K562 treated with DMSO at 1 percent for 4 hours (cell line): ENCODE results near the gene HDAC8. TPM values are rescaled to one million over a fixed set of nuclear protein-coding genes. Genes with fewer than 3 reads are reported as not detected.

Source experiments
- total RNA-seq: library from RNA; unstranded; fragments of 300-600 nt; gene quantifications from 2 replicates; pipeline ENCODE4 v1.2.3, GENCODE V29; 2022; ENCODE audit not compliant: insufficient read depth

HDAC8 gene
- total RNA-seq = 6.1 and 13.2 TPM in 2 replicates

DNA sequence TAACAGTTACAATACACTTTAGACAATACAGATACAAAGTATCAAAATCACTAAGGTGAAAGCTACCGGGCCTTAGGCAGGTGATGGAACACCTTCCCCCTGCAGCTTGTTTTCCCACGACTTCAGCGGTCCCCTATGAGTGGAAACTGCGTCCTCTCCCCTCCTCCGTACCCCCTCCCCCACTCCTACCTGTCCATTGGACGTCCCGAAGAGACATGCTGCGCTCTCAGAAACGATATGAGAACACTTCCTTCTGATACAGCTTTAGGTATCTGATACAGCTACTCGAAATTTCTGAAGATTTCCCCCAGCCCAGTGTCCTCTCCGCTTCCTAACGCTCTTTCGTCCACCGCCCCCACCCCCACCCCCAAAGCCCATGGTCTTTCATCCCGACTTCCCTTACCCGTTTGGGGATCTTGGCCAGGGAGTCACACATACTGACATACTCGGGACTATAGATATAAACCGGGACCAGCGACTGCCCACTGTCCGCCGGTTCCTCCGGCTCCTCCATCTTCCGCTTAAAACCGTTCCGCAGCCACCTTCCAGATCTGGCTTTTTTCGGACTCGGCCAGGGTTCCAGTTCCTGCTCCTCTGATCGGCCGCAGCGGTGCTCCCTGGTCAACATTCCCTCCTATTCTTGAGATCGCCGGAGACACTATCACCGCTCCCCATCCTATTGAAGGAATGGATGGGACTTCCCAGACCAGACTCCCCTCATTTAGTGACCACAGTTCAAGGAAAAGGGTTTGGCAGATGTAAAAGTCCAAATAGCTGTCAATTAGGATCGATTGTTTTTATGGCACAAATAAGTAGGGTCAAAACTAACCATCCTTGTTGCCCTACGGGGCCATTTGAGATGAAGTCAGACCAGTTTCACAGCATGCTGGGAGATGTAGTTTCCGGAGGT, at the start of gene HDAC8:
Gene HDAC8, minus strand, starts transcription at position 596 of the 910 bp plus-strand sequence. Its CDS starts 82 bp downstream, at position 514.

DNA sequence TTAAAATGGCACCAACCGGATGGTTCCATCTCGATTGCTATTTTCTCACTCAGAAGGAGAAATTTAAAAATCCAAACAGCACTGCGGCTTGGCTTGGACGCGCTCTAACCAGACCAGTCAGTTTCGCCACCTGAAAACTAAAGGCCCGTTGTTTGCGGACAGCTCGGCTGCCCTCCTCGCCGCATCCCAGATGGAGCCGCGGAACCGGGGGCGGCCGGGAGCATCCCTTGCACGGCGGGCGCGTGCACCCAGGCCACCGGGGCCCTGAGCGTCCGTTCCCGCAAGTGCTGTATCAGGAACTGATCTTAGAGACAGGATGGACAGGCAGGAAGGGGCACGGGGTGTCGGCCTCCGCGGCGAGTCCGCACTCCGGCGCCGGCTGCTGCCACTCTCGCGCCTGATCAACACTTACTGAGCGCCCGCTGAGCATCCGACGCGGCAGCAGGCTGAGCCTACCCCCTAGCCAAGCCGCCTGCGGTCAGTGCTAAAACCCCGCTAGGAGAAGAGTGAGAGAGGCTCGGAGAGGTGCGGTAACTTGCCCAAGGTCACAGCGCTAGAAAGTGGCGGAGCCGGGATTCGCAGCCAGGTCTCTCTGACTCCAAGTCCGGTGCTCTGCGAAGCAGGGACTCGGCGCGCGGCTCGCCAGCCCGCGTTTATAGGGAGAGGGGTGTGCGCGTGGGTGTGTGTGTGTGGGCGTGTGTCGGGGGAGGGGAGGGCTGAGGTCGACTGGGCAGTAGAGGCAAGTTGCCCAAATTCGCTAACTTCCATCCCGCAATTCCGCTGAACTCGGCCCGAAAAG, 267.2 kb downstream of the HDAC8 start, which contains the start of gene CITED1:
Gene CITED1, minus strand, starts transcription at position 629 of the 799 bp plus-strand sequence. CDS start 3,045 bp downstream, outside the sequence.

Other genes starting within 250 kb of the HDAC8 start
- 6.2 and 7.3 TPM in 2 replicates for gene PHKA1, start 141.5 kb upstream of the HDAC8 start, total RNA-seq
- gene DMRTC1B, start 204.0 kb upstream of the HDAC8 start, total RNA-seq = not detected in 2 replicates
- not detected in 2 replicates for gene FAM236B, start 209.8 kb upstream of the HDAC8 start, total RNA-seq
- gene FAM236D, start 235.4 kb upstream of the HDAC8 start, total RNA-seq = not detected in 2 replicates